ENCODE data around the gene SDS. TPM values are rescaled to one million over a fixed set of nuclear protein-coding genes. Genes with fewer than 3 reads are reported as not detected.

Gene SDS
- total and polyA plus RNA-seq, 7 donors = 0.27 to 23.6 (median 3.9) TPM; not detected in 3

- Histone ChIP-seq H3K27me3 (no peaks in the 10 kb centered on the region), H3K36me3 (peaks cover 5 to 64% (median 17%) of the 10 kb centered on the region in 4 donors), H3K4me3 (no peak overlapping the region), H3K4me1 (no peaks in the 10 kb centered on the region), H3K9me3 (no peaks in the 10 kb centered on the region), H3K27ac (no peak overlapping the region)
- 94 to 96% methylated on average over 6 of the region's 6 CpGs for WGBS, 2 donors
- no peak for TF ChIP-seq EP300 (IDR thresholded peaks at IDR 0.05)
- TF ChIP-seq POLR2A (IDR thresholded peaks at IDR 0.05) = no peak
- TF ChIP-seq CTCF (IDR thresholded peaks at IDR 0.05) = no peak
- TF ChIP-seq POLR2AphosphoS5 (IDR thresholded peaks at IDR 0.05) = no peak
- intact Hi-C loops (cut with DNase I) = no loop called here
- DNase-seq = no peak
Observed at GRCh38 chr12:113390064-113391043, 13.3 kb downstream of the SDS start.

GRCh38 chr12:113388351-113388750, 15.3 kb downstream of the SDS start:
- H3K36me3 ChIP-seq = peaks cover 5 to 84% (median 29%) of the 10 kb centered on the region in 4 donors
- no peak overlapping the region for H3K4me3 ChIP-seq
- DNase-seq = no peak
- no peaks in the 10 kb centered on the region for H3K4me1 ChIP-seq
- intact Hi-C loops (cut with DNase I) = no loop called here
- H3K9me3 ChIP-seq = no peaks in the 10 kb centered on the region
- no peak for TF ChIP-seq POLR2A (IDR thresholded peaks at IDR 0.05)
- WGBS, 2 donors = 93 to 95% methylated on average over 14 of the region's 14 CpGs
- no peaks in the 10 kb centered on the region for H3K27me3 ChIP-seq
- H3K27ac ChIP-seq = no peak overlapping the region

- no peak overlapping the region for H3K27ac ChIP-seq
- no peak for TF ChIP-seq EP300 (IDR thresholded peaks at IDR 0.05)
- TF ChIP-seq POLR2AphosphoS5 (IDR thresholded peaks at IDR 0.05) = no peak
- no peak for TF ChIP-seq POLR2A (IDR thresholded peaks at IDR 0.05)
- TF ChIP-seq CTCF (IDR thresholded peaks at IDR 0.05) = no peak
- no peaks in the 10 kb centered on the region for H3K27me3 ChIP-seq
- H3K4me1 ChIP-seq = no peaks in the 10 kb centered on the region
- DNase-seq = no peak
- no peaks in the 10 kb centered on the region for H3K9me3 ChIP-seq
- 95 to 97% methylated on average over 11 of the region's 11 CpGs for WGBS, 2 donors
- peaks cover 5 to 90% (median 32%) of the 10 kb centered on the region in 4 donors for H3K36me3 ChIP-seq
- no peak overlapping the region for H3K4me3 ChIP-seq
- intact Hi-C loops (cut with DNase I) = no loop called here
Observed at GRCh38 chr12:113387631-113388030, 16.1 kb downstream of the SDS start.

- intact Hi-C loops (cut with DNase I) = no loop called here
- Histone ChIP-seq H3K27ac (no peak overlapping the region), H3K9me3 (no peaks in the 10 kb centered on the region), H3K27me3 (no peaks in the 10 kb centered on the region), H3K36me3 (peaks cover 5 to 90% (median 32%) of the 10 kb centered on the region in 4 donors), H3K4me3 (no peak overlapping the region), H3K4me1 (no peaks in the 10 kb centered on the region)
- TF ChIP-seq POLR2AphosphoS5 (IDR thresholded peaks at IDR 0.05) (no peak), POLR2A (IDR thresholded peaks at IDR 0.05) (no peak), CTCF (IDR thresholded peaks at IDR 0.05) (no peak), EP300 (IDR thresholded peaks at IDR 0.05) (no peak)
- no peak for DNase-seq
- 94 to 95% methylated on average over 12 of the region's 12 CpGs for WGBS, 2 donors
Observed at GRCh38 chr12:113386866-113387566, 16.7 kb downstream of the SDS start.

GRCh38 chr12:113385282-113385882, 18.3 kb downstream of the SDS start:
- intact Hi-C loops (cut with DNase I) = no loop called here
- H3K36me3 ChIP-seq = peaks cover 5 to 88% (median 32%) of the 10 kb centered on the region in 4 donors
- H3K27me3 ChIP-seq = no peaks in the 10 kb centered on the region
- no peak for TF ChIP-seq POLR2AphosphoS5 (IDR thresholded peaks at IDR 0.05)
- no peak for TF ChIP-seq EP300 (IDR thresholded peaks at IDR 0.05)
- no peak for TF ChIP-seq CTCF (IDR thresholded peaks at IDR 0.05)
- WGBS, 2 donors = 93 to 94% methylated on average over 6 of the region's 6 CpGs
- no peaks in the 10 kb centered on the region for H3K9me3 ChIP-seq
- DNase-seq = no peak
- H3K27ac ChIP-seq = no peak overlapping the region
- no peaks in the 10 kb centered on the region for H3K4me1 ChIP-seq
- no peak overlapping the region for H3K4me3 ChIP-seq

All from sigmoid colon (tissue), 7 donors.